ENCODE measurements around the gene ATAD2B. TPM values are rescaled to one million over a fixed set of nuclear protein-coding genes. Genes with fewer than 3 reads are reported as not detected.

The ATAD2B gene
- total RNA-seq, 4 donors from 2014 or later, result 22.9 to 34.9 (median 28.5) TPM

- TF ChIP-seq CTCF (IDR thresholded peaks at IDR 0.05; ENCODE audit: low read depth), result no peak
Observed at GRCh38 chr2:23772056-23772455, 154.9 kb downstream of the ATAD2B start.

GRCh38 chr2:23769364-23769763 lies 157.6 kb downstream of the ATAD2B start:
- TF ChIP-seq CTCF (IDR thresholded peaks at IDR 0.05; ENCODE audit: low read depth), result no peak

GRCh38 chr2:23767876-23768621 lies 158.9 kb downstream of the ATAD2B start:
- no peak for TF ChIP-seq CTCF (IDR thresholded peaks at IDR 0.05; ENCODE audit: low read depth)

GRCh38 chr2:23762141-23762540 lies 164.8 kb downstream of the ATAD2B start:
- TF ChIP-seq CTCF (IDR thresholded peaks at IDR 0.05; ENCODE audit: low read depth), result no peak

GRCh38 chr2:23761638-23762037 lies 165.3 kb downstream of the ATAD2B start:
- TF ChIP-seq CTCF (IDR thresholded peaks at IDR 0.05; ENCODE audit: low read depth), result no peak

GRCh38 chr2:23760736-23761135 lies 166.2 kb downstream of the ATAD2B start:
- TF ChIP-seq CTCF (IDR thresholded peaks at IDR 0.05; ENCODE audit: low read depth), result no peak

- no peak for TF ChIP-seq CTCF (IDR thresholded peaks at IDR 0.05; ENCODE audit: low read depth)
Observed at GRCh38 chr2:23757686-23758433, 169.1 kb downstream of the ATAD2B start.
